Measurements from ENCODE around the gene ESPL1.
"Not testable (repeated sequence)": the region's sequence is repeated elsewhere in the genome, so short reads cannot be mapped to it uniquely, and the experiment has no call there.

ESPL1 gene

DNA sequence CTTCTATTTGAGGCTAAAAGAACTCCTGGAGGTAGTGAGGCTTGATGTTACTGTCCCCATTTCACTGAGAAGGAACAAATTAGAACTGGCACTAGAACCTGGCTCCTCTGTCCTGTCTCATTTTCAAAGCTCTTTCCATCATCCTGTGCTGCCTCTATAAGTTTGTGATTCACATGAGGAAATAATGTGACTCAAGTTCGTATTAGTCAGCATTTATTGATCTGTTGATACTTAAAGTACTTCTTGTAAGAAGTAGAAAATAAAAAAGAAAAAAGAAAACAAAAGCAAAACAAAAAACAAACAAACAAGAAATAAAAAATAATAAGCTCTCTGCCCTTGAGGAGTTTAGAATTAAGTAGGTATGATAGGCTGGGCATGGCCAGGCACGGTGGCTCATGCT, 2.3 kb upstream of the ESPL1 start:
- DNase-seq = no peak

DNA sequence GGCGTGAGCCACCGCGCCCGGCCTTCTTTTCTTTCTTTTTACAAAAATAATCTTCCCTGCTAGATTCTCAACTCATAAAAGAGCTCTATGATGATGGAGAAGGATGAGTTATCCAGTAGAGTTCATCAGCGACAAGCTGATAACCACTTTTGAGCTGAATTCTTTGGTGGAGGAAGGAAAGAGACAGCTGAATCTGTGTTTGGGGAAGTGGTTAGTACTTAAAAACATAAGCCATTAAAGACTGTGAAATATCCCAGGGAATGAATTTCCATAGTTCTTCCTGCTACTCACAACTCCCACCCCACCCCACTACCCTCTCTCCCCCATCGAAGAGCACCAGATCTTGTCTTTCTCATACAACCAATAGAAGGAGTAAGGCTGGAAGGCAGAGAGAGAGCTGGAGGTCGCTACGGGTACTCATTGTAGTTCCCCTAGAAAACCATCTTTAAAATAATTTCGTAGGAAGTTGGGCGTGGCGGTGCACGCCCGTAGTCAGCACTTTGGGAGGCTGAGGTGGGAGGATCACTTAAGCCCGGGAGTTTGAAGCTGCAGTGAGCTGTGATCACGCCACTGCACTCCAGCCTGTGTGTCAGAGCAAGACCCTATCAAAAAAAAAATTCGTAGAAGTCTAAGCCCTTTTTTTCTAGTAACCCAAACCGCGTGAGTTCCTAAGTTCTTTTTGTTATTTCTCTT, 647 bp upstream of the ESPL1 start:
- no peak for DNase-seq

DNA sequence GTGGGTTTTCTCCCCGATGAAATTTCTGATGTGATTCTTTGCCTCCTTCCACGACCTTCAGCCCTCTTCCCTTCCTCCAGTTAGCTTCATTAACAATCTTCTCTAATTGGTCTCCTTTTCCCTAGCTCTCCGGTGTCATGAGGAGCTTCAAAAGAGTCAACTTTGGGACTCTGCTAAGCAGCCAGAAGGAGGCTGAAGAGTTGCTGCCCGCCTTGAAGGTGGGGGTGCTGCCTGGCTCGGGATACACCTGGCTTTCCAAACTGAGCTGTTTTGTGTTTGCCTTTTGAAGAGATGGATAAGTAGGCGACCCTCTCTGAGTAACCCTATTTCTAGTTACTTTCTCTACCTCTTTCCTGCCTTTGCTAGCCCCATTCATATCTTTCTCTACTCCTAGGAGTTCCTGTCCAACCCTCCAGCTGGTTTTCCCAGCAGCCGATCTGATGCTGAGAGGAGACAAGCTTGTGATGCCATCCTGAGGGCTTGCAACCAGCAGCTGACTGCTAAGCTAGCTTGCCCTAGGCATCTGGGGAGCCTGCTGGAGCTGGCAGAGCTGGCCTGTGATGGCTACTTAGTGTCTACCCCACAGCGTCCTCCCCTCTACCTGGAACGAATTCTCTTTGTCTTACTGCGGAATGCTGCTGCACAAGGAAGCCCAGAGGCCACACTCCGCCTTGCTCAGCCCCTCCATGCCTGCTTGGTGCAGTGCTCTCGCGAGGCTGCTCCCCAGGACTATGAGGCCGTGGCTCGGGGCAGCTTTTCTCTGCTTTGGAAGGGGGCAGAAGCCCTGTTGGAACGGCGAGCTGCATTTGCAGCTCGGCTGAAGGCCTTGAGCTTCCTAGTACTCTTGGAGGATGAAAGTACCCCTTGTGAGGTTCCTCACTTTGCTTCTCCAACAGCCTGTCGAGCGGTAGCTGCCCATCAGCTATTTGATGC, 797 bp downstream of the ESPL1 start:
- DNase-seq = no peak

DNA sequence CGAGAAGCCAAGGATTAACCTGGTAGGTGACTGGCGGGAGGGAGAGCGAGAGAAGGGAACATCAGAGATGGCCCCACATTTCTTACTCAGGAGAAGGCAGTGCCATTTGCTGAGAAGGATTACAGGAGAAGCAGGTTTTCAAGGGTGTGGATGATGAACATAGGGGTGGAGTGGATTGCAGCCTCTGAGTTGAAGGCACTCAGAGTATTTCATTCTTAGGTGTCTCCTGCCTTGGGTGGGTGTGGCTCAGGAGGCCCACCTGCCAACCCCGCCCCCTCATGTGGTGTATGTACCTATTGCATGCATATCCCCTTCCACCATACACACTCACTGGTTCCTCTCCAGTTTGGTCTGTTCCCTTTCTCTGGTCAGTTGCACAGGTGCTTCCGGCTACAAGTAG, 6.3 kb downstream of the ESPL1 start:
- DNase-seq = no peak

DNA sequence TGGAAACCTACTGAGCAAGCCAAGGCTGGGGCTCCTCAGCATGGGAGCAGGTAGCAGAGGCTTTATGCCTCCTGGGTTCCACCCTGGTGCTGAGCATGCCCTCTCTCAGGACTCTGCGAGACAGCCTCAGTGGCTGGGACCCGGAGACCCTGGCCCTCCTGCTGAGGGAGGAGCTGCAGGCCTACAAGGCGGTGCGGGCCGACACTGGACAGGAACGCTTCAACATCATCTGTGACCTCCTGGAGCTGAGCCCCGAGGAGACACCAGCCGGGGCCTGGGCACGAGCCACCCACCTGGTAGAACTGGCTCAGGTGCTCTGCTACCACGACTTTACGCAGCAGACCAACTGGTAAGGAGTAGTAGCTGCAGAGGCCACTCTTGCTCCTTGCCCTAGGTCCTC, 8.4 kb downstream of the ESPL1 start:
- DNase-seq = no peak

DNA sequence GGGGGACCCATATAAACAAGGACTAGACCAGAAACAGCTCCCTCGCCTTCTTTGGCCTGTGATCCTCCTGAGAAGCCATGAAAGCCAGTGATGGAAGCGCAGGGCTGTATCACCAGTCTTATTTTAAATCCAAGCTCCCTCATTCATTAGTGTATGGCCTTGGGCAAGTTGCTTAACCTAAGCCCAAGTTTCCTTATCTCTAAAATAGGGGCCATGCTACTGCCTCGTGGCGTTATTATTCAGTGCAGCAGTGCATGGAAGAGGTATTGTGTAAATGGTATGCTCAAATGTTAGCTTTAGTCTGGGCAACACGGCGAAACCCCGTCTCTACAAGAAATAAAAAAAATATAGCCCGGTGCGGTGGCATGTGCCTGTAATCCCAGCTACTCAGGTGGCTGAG, 9.9 kb downstream of the ESPL1 start:
- DNase-seq = no peak

DNA sequence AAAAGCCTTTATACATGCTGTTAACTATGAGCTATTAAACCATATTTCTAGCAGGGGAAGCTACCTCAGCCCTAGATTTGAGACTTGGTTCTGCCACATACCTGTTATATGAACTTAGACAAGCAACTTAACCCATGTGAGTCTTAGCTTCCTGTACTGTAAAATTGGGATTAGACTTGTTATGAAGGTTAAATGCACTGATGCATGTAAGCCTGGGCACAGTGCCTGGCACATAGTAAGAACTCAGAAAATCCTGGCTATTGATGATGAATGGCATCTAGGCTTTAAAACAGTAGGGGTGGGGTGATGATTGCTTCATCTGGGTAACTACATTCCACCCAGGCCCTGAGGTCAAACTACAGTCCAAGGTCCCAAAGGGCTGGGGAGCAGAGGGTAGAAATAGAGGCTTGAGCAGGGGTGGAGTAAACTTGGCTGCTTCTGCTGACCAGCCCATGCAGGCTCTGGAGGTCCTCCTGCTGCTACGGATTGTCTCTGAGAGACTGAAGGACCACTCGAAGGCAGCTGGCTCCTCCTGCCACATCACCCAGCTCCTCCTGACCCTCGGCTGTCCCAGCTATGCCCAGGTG, 11.3 kb downstream of the ESPL1 start:
- DNase-seq = no peak

DNA sequence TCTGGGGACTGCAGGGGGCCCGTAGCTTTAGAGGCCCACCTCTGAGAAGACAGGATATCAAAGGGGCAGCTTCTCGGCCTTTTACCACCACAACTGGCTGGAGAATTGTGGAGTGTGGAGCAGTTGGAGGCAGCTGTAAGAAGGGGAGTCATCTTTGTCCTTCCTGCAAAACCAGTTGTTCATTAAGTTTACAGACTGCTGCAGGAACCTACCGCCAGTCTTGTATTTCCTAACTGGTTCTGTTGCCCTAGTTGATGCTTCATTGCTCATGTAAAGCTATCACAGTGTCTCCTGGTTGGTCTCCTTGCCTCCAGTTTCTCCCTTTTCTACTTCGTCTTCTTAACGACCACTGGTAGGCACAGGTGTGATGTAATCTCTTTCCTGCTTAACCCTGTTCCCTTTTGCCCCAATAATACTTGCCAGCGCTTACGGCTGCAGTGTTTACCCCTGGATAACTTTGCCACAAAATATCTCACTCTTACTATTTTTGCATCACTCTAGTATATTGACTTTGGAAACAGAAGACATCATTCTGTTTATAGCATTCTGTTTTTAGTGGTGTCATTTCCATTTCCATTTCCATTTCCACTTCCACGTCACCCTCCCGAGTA, 11.9 kb downstream of the ESPL1 start:
- DNase-seq = no peak

DNA sequence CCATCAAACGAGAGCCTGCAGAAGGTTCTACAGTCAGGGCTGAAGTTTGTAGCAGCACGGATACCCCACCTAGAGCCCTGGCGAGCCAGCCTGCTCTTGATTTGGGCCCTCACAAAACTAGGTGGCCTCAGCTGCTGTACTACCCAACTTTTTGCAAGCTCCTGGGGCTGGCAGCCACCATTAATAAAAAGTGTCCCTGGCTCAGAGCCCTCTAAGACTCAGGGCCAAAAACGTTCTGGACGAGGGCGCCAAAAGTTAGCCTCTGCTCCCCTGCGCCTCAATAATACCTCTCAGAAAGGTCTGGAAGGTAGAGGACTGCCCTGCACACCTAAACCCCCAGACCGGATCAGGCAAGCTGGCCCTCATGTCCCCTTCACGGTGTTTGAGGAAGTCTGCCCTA, 18.3 kb downstream of the ESPL1 start:
- DNase-seq = no peak

DNA sequence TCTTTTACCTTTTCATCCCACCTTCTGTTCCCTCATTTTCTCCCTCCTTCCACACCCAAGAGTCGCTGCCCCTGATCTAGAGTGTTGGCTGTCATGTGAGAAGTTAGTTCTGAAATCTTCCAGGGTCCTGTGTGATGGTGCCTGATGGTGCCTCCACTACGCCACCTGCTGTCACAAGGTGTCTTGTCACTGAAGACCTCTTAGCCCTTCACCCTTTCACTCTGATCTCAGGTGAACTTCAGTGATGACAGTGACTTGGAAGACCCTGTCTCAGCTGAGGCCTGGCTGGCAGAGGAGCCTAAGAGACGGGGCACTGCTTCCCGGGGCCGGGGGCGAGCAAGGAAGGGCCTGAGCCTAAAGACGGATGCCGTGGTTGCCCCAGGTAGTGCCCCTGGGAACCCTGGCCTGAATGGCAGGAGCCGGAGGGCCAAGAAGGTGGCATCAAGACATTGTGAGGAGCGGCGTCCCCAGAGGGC, 19.7 kb downstream of the ESPL1 start:
- peak; percentile 61 for DNase-seq

DNA sequence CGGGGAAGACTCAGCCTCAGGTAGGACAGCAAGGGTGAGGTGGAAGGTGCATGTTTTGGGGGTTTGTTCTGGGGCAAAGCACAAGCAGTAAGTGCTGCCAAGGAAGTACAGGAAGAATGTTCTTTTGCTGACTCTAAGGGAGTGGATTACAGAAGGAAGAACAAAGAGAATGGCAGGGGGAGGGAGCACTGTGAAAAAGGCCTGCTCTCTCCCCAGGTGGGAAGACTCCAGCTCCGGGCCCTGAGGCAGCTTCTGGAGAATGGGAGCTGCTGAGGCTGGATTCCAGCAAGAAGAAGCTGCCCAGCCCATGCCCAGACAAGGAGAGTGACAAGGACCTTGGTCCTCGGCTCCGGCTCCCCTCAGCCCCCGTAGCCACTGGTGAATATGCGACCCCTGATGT, 20.2 kb downstream of the ESPL1 start:
- DNase-seq = no peak

DNA sequence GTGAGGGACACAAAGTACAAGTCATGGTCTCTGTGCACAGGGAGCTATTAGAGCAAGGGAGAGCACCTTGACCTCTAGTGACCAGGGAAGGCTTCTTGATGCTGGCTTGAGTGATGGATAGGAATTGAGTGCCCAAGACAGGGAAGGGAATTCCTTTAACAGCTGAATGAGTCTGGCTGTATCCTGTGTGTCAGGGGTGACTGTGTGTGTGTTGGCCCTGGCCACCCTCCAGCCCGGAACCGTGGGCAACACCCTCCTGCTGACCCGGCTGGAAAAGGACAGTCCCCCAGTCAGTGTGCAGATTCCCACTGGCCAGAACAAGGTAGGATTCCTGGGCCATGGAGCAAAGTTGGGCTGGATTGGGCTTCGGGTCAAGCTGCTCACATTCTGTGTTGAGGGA, 21.8 kb downstream of the ESPL1 start:
- DNase-seq = no peak

DNA sequence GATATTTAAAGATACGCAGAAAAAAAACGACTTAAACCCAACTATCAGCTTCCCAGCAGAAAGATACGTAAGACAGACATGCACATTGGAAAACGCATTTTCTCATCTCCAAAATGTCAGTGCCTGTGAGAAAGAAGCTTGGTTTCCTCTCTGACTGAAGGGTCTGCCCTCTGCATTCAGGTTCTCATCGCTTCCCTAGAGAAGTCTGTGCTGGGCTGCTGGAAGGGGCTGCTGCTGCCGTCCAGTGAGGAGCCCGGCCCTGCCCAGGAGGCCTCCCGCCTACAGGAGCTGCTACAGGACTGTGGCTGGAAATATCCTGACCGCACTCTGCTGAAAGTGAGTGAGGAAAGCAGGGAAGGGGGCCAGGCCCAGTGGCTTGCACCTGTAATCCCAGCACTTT, 22.6 kb downstream of the ESPL1 start:
- DNase-seq = no peak

DNA sequence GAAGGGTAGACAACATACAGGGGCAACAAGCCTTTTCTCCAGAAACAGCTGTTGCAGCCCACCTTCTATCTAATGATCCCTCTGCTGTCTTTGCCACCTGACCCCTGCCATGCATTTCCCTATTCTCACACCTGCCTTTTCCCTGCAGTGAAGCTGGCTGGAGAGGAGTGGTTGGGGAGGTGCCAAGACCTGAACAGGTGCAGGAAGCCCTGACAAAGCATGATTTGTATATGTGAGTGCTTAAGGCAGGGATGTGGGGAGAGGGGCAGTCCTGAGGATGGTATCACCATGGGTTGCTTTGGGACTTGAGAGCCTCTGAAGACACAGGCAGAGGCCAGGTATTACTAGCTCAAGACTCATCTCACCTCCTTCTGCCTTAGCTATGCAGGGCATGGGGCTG, 24.3 kb downstream of the ESPL1 start:
- DNase-seq = no peak

DNA sequence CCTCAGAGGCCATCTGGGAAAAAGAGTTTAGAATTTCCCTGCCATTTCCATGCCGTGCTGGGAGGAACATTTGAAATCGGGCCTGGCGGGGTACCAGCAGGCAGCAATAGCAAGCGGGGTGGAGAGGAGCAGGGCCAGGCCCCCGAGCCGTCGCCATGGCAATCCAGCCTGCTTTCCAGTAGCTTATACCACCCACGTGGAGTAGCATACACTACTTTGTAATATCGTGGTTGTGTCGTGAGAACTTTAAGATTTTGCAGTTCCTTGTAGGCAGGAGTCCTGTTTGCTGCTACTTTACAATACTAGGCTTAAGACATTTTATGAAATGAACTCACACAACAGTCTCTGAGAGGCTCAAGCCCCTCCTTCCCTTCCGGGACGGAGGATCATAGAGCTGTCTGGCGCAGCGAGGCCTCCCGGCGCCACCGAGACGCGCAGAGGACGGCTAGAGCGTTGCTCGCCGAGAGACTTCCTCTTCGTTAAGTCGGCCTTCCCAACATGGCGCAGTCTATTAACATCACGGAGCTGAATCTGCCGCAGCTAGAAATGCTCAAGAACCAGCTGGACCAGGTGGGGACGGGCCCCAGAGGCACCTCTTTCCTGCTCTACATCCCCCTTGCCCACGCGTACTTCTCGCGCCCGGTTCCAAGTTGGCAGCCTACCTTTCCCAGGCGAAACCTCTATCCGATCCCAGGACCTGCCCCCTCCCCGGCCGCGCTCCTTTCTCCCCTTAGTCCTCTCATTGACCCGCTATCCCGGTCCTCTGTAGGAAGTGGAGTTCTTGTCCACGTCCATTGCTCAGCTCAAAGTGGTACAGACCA, 27.2 kb downstream of the ESPL1 start, which contains the start of gene PFDN5:
Gene PFDN5 (plus strand): TSS at position 473 of the 821 bp plus-strand sequence. CDS start 26 bp downstream, at position 499.
- DNase-seq = peak; percentile 80

DNA sequence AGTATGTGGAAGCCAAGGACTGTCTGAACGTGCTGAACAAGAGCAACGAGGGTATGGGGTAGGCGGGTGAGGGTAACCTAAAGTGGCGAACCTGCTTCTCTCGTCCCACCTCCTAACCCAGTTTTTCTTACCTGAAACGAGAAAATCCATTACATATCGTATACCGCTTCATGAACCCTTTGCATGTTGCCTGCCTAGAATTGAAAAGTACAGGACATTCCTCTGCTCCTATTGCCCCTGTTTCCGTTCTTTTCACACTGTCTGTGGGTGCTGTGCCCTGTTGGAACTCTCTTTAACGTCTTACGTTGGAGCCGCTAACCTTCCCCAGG, 27.8 kb downstream of the ESPL1 start:
- DNase-seq = no peak

DNA sequence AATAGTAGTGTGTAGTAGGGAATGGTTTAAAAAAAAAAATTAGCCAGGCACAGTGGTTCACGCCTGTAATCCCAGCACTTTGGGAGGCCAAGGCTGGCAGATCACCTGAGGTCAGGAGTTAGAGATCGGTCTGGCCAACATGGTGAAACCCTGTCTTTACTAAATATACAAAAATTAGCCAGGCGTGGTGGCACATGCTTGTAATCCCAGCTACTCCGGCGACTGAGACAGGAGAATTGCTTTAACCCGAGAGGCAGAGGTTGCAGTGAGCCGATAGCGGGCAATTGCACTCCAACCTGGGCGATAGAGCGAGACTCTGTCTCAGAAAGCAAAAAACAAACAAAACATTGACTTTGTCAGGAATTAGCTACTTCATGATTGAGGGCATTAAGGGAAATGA, 29.0 kb downstream of the ESPL1 start:
- not testable (repeated sequence) for DNase-seq

DNA sequence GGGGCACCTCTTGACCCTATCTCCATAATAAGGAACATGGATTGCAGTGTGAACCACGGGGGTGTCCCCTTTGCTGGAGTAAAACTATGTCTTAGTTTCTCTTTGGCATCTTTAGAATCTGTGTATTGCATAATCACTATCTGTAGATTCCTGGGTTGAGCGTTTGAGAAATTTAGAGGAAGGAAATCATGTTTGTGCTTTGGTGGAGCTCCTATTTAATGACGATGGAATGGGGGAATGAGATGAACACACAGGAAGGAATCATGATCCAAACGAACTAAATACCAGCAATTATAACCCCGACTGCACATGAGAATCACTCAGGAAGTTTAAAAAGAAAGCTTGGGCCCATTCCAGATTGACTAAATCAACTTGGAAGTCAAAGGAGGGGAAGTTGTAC, 30.1 kb downstream of the ESPL1 start:
- no peak for DNase-seq

DNA sequence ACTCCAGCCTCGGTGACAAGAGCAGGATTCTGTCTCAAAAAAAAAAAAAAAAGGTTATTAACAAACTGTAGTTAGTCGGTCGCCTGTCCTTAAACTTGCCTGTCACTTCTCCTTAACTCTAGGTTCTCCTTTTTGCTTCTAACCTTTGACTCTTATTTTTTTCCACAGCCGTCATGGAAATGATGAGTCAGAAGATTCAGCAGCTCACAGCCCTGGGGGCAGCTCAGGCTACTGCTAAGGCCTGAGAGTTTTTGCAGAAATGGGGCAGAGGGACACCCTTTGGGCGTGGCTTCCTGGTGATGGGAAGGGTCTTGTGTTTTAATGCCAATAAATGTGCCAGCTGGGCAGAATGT, 31.0 kb downstream of the ESPL1 start:
- DNase-seq = peak; percentile 38

DNA sequence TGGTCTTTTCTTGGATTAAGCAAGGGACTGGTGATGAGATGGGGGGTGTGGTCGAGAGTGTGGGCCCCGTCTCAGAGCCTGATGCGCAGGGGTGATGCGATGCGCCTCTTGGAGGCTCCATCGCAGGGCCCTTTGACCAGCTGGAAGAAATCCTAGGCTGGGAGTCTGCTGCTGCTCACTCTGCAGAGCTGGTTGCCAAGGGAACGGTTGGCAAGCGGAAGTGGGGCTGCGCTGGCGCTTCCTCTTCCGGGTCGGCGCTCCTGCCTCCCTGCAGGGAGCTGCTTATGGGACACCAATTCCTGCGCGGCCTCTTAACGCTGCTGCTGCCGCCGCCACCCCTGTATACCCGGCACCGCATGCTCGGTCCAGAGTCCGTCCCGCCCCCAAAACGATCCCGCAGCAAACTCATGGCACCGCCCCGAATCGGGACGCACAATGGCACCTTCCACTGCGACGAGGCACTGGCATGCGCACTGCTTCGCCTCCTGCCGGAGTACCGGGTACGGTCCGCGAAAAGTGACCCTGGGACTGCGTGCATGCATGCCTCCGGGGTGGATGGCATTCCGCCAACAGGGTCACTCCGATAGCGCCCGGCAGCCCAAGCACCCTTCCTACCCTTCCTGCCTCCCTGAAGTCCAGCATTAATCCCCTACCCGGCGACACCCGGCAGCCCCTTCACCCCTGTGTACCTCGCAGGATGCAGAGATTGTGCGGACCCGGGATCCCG, 31.5 kb downstream of the ESPL1 start, which contains the start of gene MYG1:
Gene MYG1 (plus strand): TSS at position 242 of the 727 bp plus-strand sequence. CDS start 43 bp downstream, at position 285.
- DNase-seq = peak; percentile 81

DNA sequence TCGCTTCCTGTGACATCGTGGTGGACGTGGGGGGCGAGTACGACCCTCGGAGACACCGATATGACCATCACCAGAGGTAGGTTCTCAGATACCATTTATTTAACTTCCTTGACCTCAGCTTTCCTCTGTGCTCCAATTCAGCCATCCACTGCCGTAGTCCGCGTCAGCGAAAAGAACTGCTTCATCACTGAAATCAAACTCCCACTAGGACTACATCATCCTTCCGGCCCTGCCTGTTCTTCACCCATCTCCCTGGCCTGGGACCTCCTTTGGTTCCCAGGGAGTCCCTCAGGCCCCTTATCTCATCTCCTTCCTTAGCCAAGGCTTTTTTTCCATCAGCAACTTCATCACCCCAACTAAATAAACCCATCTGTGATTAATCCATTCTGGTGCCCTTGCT, 32.1 kb downstream of the ESPL1 start:
- no peak for DNase-seq

DNA sequence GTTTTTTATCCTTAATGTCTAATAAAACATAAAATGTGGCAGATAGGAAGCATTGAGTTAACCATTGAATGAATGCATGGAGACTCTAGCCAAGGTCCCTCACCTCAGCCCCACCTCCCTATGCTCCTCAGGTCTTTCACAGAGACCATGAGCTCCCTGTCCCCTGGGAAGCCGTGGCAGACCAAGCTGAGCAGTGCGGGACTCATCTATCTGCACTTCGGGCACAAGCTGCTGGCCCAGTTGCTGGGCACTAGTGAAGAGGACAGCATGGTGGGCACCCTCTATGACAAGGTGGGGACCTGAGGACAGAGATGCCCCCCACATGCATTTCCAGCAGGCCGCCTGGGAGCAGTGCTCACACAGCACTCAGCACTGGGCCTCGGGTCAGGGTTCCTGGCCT, 34.8 kb downstream of the ESPL1 start:
- no peak for DNase-seq

Data from activated CD4-positive, CD25-positive, alpha-beta regulatory T cell treated with anti-CD3 and anti-CD28 coated beads, Interleukin-2, amount 50 U/mL, for 72 hours (primary cell).